ENCODE results near the gene SMG1.
"Not testable (repeated sequence)": the region's sequence is repeated elsewhere in the genome, so short reads cannot be mapped to it uniquely, and the experiment has no call there.

SMG1 gene

DNA sequence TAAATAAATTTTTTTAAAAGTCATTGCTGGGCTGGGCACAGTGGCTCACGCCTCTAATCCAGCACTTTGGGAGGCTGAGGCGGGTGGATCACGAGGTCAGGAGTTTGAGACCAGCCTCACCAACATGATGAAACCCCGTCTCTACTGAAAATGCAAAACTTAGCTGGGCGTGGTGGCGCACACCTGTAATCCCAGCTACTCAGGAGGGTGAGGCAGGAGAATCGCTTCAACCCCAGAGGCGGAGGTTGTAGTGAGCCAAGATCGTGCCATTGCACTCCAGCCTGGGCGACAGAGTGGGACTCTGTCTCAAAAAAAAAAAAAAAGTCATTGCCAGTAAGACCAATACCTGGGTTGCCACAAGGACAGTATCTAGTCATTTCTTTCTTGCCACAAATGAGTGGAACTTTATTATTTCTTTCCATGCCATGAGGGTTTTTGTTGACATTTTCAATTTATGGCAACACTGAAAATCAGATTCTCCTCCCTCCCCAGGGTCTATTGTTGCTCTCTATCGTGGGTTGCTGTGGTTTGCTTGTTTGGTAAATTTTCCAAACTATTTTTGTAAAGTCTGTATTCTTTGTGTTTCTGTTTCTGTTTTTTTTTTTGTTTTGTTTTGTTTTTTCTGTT lies 155.8 kb downstream of the SMG1 start:
- H3K9ac ChIP-seq (ENCODE audit: low read depth, low read length); H3K27ac ChIP-seq (ENCODE audit: low read length); H3K36me3 ChIP-seq (ENCODE audit: insufficient read depth, low read depth, low read length); H3K4me1 ChIP-seq (ENCODE audit: insufficient read depth, low read length); H3K9me3 ChIP-seq (ENCODE audit: insufficient read depth, low read depth, low read length); H3K27me3 ChIP-seq (ENCODE audit: insufficient read depth, low read length); H3K4me3 ChIP-seq (ENCODE audit: low read length): not testable (repeated sequence)

DNA sequence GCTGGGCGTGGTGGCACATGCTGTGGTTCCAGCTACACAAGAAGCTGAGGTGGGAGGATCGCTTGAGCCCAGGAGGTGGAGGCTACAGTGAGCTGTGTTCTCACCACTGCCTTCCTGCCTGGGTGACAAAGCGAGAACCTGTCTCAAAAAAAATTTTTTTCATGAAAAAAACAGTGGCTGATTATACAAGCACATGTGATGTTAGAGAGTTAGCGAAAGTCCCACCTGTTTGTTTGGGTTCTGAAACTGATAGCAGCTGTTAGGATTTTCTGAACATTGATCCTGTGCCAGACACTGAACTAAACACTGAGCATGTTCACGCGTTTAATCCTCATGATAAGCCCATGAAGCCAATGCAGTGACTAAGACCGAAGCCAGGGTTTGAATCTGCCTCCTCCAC lies 159.0 kb downstream of the SMG1 start:
- not testable (repeated sequence) for H3K4me3 ChIP-seq (ENCODE audit: low read length); H3K9ac ChIP-seq (ENCODE audit: low read depth, low read length); H3K27me3 ChIP-seq (ENCODE audit: insufficient read depth, low read length); H3K36me3 ChIP-seq (ENCODE audit: insufficient read depth, low read depth, low read length); H3K9me3 ChIP-seq (ENCODE audit: insufficient read depth, low read depth, low read length); H3K4me1 ChIP-seq (ENCODE audit: insufficient read depth, low read length); H3K27ac ChIP-seq (ENCODE audit: low read length)

- not testable (repeated sequence) for H3K9me3 ChIP-seq (ENCODE audit: insufficient read depth, low read depth, low read length); H3K36me3 ChIP-seq (ENCODE audit: insufficient read depth, low read depth, low read length); H3K27ac ChIP-seq (ENCODE audit: low read length); H3K4me3 ChIP-seq (ENCODE audit: low read length); H3K4me1 ChIP-seq (ENCODE audit: insufficient read depth, low read length); H3K9ac ChIP-seq (ENCODE audit: low read depth, low read length); H3K27me3 ChIP-seq (ENCODE audit: insufficient read depth, low read length)
Observed at GRCh38 chr16:18762713-18763112, 163.5 kb downstream of the SMG1 start.

GRCh38 chr16:18759598-18760520 lies 166.3 kb downstream of the SMG1 start:
- H3K4me1 ChIP-seq (ENCODE audit: insufficient read depth, low read length); H3K27me3 ChIP-seq (ENCODE audit: insufficient read depth, low read length); H3K36me3 ChIP-seq (ENCODE audit: insufficient read depth, low read depth, low read length); H3K27ac ChIP-seq (ENCODE audit: low read length); H3K4me3 ChIP-seq (ENCODE audit: low read length); H3K9ac ChIP-seq (ENCODE audit: low read depth, low read length); H3K9me3 ChIP-seq (ENCODE audit: insufficient read depth, low read depth, low read length): not testable (repeated sequence)

GRCh38 chr16:18757960-18758660 lies 168.1 kb downstream of the SMG1 start:
- not testable (repeated sequence) for H3K27ac ChIP-seq (ENCODE audit: low read length); H3K27me3 ChIP-seq (ENCODE audit: insufficient read depth, low read length); H3K4me3 ChIP-seq (ENCODE audit: low read length); H3K9me3 ChIP-seq (ENCODE audit: insufficient read depth, low read depth, low read length); H3K4me1 ChIP-seq (ENCODE audit: insufficient read depth, low read length); H3K36me3 ChIP-seq (ENCODE audit: insufficient read depth, low read depth, low read length); H3K9ac ChIP-seq (ENCODE audit: low read depth, low read length)

GRCh38 chr16:18756639-18757038 lies 169.6 kb downstream of the SMG1 start:
- not testable (repeated sequence) for H3K27ac ChIP-seq (ENCODE audit: low read length); H3K36me3 ChIP-seq (ENCODE audit: insufficient read depth, low read depth, low read length); H3K4me3 ChIP-seq (ENCODE audit: low read length)

More at GRCh38 chr16:18756639-18757038, 169.6 kb downstream of the SMG1 start:
- not testable (repeated sequence) for H3K9me3 ChIP-seq (ENCODE audit: insufficient read depth, low read depth, low read length); H3K9ac ChIP-seq (ENCODE audit: low read depth, low read length); H3K4me1 ChIP-seq (ENCODE audit: insufficient read depth, low read length); H3K27me3 ChIP-seq (ENCODE audit: insufficient read depth, low read length)

Data from iPS-20b (cell line).